Suppressor macrophage (primary cell): ENCODE data around the gene SYNPO.

ENCODE experiments used
- DNase-seq, 4 experiments: peaks; one replicate each; pipeline ENCODE4 v3.0.0-alpha.2; 2020 to 2022

The SYNPO gene

GRCh38 chr5:150659360-150660107 is 19.1 kb downstream of the SYNPO start:
- DNase-seq, result no peak

- DNase-seq, result no peak
Observed at GRCh38 chr5:150660108-150660831, 19.8 kb downstream of the SYNPO start.

GRCh38 chr5:150661086-150661485 is 20.6 kb downstream of the SYNPO start, which contains the start of gene MYOZ3:
MYOZ3 (plus strand) TSS chr5:150661251; CDS start chr5:150662942, 1,691 bp downstream.
- no peak for DNase-seq

- no peak for DNase-seq
Observed at GRCh38 chr5:150661821-150662596, 21.5 kb downstream of the SYNPO start.

GRCh38 chr5:150662731-150663516 is 22.5 kb downstream of the SYNPO start:
- DNase-seq, result no peak

- no peak for DNase-seq
Observed at GRCh38 chr5:150663936-150664335, 23.5 kb downstream of the SYNPO start.

- no peak for DNase-seq
Observed at GRCh38 chr5:150665044-150665443, 24.6 kb downstream of the SYNPO start.

- no peak for DNase-seq
Observed at GRCh38 chr5:150670275-150670947, 30.0 kb downstream of the SYNPO start.

- no peak for DNase-seq
Observed at GRCh38 chr5:150670948-150671310, 30.5 kb downstream of the SYNPO start.

GRCh38 chr5:150671509-150672236 is 31.2 kb downstream of the SYNPO start:
- peak in 3 of 4 experiments; percentile 19 to 31 (median 21) for DNase-seq

GRCh38 chr5:150672237-150672883 is 31.9 kb downstream of the SYNPO start:
- peak; percentile 15 to 53 (median 32) for DNase-seq

GRCh38 chr5:150672884-150673275 is 32.4 kb downstream of the SYNPO start:
- DNase-seq, result no peak

- no peak for DNase-seq
Observed at GRCh38 chr5:150674341-150674821, 33.9 kb downstream of the SYNPO start.

- peak in 3 of 4 experiments; percentile 19 to 57 (median 57) for DNase-seq
Observed at GRCh38 chr5:150675069-150675468, 34.6 kb downstream of the SYNPO start.

GRCh38 chr5:150676578-150676977 is 36.1 kb downstream of the SYNPO start:
- no peak for DNase-seq

GRCh38 chr5:150689120-150689519 is 48.7 kb downstream of the SYNPO start:
- no peak for DNase-seq

- no peak for DNase-seq
Observed at GRCh38 chr5:150690760-150691159, 50.3 kb downstream of the SYNPO start.

GRCh38 chr5:150692276-150692675 is 51.8 kb downstream of the SYNPO start:
- no peak for DNase-seq

- no peak for DNase-seq
Observed at GRCh38 chr5:150694612-150695011, 54.2 kb downstream of the SYNPO start.

- DNase-seq, result peak in 1 of 4 experiments; percentile 55
Observed at GRCh38 chr5:150700246-150700593, 59.8 kb downstream of the SYNPO start.
